ENCODE measurements around the gene GPHA2.

GRCh38 chr11:64885367-64886286 is 50.1 kb downstream of the GPHA2 start:
- TF ChIP-seq CTCF (IDR thresholded peaks at IDR 0.05), result no peak
- no peak for TF ChIP-seq POLR2A (IDR thresholded peaks at IDR 0.05)

All from uterus (tissue), 2 donors.